ENCODE results near the gene SORD.
"Not testable (repeated sequence)": the region's sequence is repeated elsewhere in the genome, so short reads cannot be mapped to it uniquely, and the experiment has no call there.

Gene SORD

GRCh38 chr15:45097466-45097865, 74.5 kb downstream of the SORD start:
- no peak for DNase-seq (ENCODE audit: low spot score)

GRCh38 chr15:45099549-45100165, 76.7 kb downstream of the SORD start:
- DNase-seq (ENCODE audit: low spot score), result no peak

GRCh38 chr15:45100884-45101625, 78.1 kb downstream of the SORD start:
- no peak for DNase-seq (ENCODE audit: low spot score)

GRCh38 chr15:45101749-45102148, 78.8 kb downstream of the SORD start:
- no peak for DNase-seq (ENCODE audit: low spot score)

- DNase-seq (ENCODE audit: low spot score), result no peak
These were observed 79.2 kb downstream of the SORD start for GRCh38 chr15:45102226-45102625.

- not testable (repeated sequence) for DNase-seq (ENCODE audit: low spot score)
These were observed 81.2 kb downstream of the SORD start for GRCh38 chr15:45104170-45104569.

- DNase-seq (ENCODE audit: low spot score), result no peak
These were observed 82.6 kb downstream of the SORD start for GRCh38 chr15:45105586-45105985.

- DNase-seq (ENCODE audit: low spot score), result no peak
These were observed 83.2 kb downstream of the SORD start for GRCh38 chr15:45106002-45106790.

GRCh38 chr15:45107941-45108630, 85.1 kb downstream of the SORD start:
- DNase-seq (ENCODE audit: low spot score), result no peak

- no peak for DNase-seq (ENCODE audit: low spot score)
These were observed 87.3 kb downstream of the SORD start for GRCh38 chr15:45110256-45110820.

GRCh38 chr15:45111390-45112142, 88.6 kb downstream of the SORD start:
- DNase-seq (ENCODE audit: low spot score), result no peak

GRCh38 chr15:45112143-45112590, 89.2 kb downstream of the SORD start:
- no peak for DNase-seq (ENCODE audit: low spot score)

GRCh38 chr15:45112591-45113379, 89.8 kb downstream of the SORD start:
- DNase-seq (ENCODE audit: low spot score), result no peak

- DNase-seq (ENCODE audit: low spot score), result no peak
These were observed 90.5 kb downstream of the SORD start for GRCh38 chr15:45113380-45113990.

GRCh38 chr15:45114076-45114750, 91.2 kb downstream of the SORD start, which contains the start of the genes DUOX2 and DUOXA2:
DUOX2 (minus strand) TSS chr15:45114172; CDS start chr15:45113411, 761 bp downstream.
DUOXA2 (plus strand) TSS chr15:45114326; CDS start chr15:45114606, 280 bp downstream.
- no peak for DNase-seq (ENCODE audit: low spot score)

- no peak for DNase-seq (ENCODE audit: low spot score)
These were observed 91.7 kb downstream of the SORD start for GRCh38 chr15:45114751-45115085.

- DNase-seq (ENCODE audit: low spot score), result no peak
These were observed 92.4 kb downstream of the SORD start for GRCh38 chr15:45115312-45115820.

- no peak for DNase-seq (ENCODE audit: low spot score)
These were observed 93.0 kb downstream of the SORD start for GRCh38 chr15:45116006-45116481.

Data from kidney capillary endothelial cell (primary cell).